GM18505 (cell line): ENCODE results near the gene MYBPC3.

Source experiments
- ATAC-seq: cut with Tn5 transposase; IDR thresholded peaks from one replicate; pipeline ENCODE4 v1.9.1; 2021; ENCODE audit not compliant: unreplicated experiment
- POLR2A ChIP-seq: IDR thresholded peaks from 4 replicates; pipeline ENCODE4 v1.6.1; 2011; ENCODE audit warnings: borderline replicate concordance; ENCODE audit not compliant: insufficient read depth, insufficient read length; ENCODE audit errors: extremely low read depth

Gene MYBPC3

GRCh38 chr11:47357985-47358730 is 5.7 kb upstream of the MYBPC3 start:
- TF ChIP-seq POLR2A, result no peak
- no peak for ATAC-seq

- TF ChIP-seq POLR2A, result no peak
Observed at GRCh38 chr11:47356998-47357329, 4.5 kb upstream of the MYBPC3 start.

GRCh38 chr11:47356129-47356997 is 3.9 kb upstream of the MYBPC3 start:
- TF ChIP-seq POLR2A, result no peak
- ATAC-seq, result no peak

More at GRCh38 chr11:47356998-47357329, 4.5 kb upstream of the MYBPC3 start:
- ATAC-seq, result no peak

GRCh38 chr11:47355283-47356128 is 3.0 kb upstream of the MYBPC3 start:
- no peak for ATAC-seq
- no peak for TF ChIP-seq POLR2A

GRCh38 chr11:47354913-47355282 is 2.4 kb upstream of the MYBPC3 start:
- no peak for ATAC-seq
- TF ChIP-seq POLR2A, result no peak

- no peak for TF ChIP-seq POLR2A
- no peak for ATAC-seq
Observed at GRCh38 chr11:47353978-47354774, 1.7 kb upstream of the MYBPC3 start.

GRCh38 chr11:47351156-47352126 is 1.1 kb downstream of the MYBPC3 start:
- no peak for ATAC-seq
- no peak for TF ChIP-seq POLR2A

- no peak for TF ChIP-seq POLR2A
- no peak for ATAC-seq
Observed at GRCh38 chr11:47350315-47350714, 2.2 kb downstream of the MYBPC3 start.

GRCh38 chr11:47349521-47350095 is 2.9 kb downstream of the MYBPC3 start:
- ATAC-seq, result no peak

GRCh38 chr11:47348859-47349258 is 3.6 kb downstream of the MYBPC3 start:
- no peak for TF ChIP-seq POLR2A
- ATAC-seq, result no peak

More at GRCh38 chr11:47349521-47350095, 2.9 kb downstream of the MYBPC3 start:
- no peak for TF ChIP-seq POLR2A

- no peak for TF ChIP-seq POLR2A
- ATAC-seq, result no peak
Observed at GRCh38 chr11:47348131-47348802, 4.2 kb downstream of the MYBPC3 start.
